Measurements from ENCODE around the gene AHCYL2. TPM values are rescaled to one million over a fixed set of nuclear protein-coding genes. Genes with fewer than 3 reads are reported as not detected.
"Not testable (repeated sequence)": the region's sequence is repeated elsewhere in the genome, so short reads cannot be mapped to it uniquely, and the experiment has no call there.

The AHCYL2 gene
- polyA plus RNA-seq, 12 donors, result 13.2 to 24.8 (median 16.1) TPM; not detected in 1

DNA sequence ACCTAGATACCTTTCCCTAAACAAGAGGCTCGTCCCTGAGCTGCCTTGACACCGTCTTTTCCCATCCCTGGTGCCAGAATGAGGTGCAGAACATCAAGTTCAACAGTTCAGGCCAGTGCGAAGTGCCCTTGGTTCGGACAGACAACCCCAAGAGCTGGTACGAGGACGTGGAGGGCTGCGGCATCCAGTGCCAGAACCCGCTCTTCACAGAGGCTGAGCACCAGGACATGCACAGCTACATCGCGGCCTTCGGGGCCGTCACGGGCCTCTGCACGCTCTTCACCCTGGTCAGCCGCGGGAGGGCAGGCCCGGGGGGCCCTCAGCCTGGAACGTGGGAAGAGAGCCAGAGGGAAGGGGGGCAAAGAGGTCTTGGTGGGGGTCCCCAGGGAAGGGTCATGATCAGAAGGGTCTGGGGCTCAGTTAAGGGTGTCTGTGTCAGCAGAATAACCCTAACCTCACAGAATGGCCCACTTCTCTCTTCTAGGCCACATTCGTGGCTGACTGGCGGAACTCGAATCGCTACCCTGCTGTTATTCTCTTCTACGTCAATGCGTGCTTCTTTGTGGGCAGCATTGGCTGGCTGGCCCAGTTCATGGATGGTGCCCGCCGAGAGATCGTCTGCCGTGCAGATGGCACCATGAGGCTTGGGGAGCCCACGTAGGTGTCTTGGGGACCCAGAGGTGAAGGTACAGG is 19.6 kb upstream of the AHCYL2 start:
- DNase-seq, result no peak

GRCh38 chr7:129205987-129206785 is 18.6 kb upstream of the AHCYL2 start:
- no peak for DNase-seq

DNA sequence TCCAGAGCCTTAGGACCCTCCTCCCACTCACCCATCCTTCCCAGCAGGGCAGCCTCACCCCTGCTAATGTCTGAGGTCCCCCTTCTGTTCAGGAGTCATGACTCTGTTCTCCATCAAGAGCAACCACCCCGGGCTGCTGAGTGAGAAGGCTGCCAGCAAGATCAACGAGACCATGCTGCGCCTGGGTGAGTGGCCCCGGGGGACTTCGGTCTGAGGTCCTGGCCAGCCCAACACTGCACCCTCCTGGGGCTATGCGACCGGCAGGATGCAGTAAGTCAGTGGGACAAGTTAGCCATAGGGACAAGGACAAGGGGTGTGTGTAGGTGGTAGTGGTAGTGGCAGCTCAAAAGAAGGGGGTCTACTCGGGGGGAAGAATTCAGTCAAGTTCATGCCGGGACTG is 16.2 kb upstream of the AHCYL2 start:
- no peak for DNase-seq

DNA sequence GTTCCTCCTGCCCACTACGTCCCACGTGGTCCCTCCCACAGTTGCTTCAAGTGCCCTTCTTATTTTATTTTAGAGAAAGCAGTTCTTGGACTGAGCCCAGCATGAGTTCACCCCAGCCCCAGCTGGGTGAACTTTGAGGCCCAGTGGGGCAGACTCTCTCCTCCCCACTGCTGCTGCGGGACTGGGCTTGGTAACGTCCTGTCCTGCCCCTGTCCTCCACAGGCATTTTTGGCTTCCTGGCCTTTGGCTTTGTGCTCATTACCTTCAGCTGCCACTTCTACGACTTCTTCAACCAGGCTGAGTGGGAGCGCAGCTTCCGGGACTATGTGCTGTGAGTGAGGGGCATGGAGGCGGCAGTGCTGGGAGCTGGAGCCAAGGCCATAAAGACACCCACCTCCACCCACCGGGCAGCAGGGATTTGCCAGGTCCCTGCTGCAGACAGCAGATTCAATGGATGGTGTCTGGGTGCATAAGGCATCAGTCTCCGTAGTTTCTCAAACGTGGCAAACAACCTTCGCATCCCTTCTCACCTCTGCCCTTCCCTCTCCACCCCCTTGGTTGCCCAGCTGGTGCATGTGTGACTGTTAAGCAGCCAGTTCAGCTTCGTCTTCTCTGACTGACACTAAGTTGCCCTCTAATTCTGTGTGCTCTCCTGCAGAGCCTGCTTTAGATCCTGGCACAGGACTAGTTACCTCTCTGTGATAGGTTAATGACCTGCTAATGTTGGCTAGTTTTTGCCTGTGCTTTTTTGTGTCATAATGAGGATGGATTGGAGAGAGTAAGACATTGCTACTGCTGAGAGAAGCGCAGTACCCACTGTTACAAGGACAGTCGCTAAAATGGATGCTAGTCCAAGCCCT is 15.5 kb upstream of the AHCYL2 start:
- DNase-seq, result no peak

DNA sequence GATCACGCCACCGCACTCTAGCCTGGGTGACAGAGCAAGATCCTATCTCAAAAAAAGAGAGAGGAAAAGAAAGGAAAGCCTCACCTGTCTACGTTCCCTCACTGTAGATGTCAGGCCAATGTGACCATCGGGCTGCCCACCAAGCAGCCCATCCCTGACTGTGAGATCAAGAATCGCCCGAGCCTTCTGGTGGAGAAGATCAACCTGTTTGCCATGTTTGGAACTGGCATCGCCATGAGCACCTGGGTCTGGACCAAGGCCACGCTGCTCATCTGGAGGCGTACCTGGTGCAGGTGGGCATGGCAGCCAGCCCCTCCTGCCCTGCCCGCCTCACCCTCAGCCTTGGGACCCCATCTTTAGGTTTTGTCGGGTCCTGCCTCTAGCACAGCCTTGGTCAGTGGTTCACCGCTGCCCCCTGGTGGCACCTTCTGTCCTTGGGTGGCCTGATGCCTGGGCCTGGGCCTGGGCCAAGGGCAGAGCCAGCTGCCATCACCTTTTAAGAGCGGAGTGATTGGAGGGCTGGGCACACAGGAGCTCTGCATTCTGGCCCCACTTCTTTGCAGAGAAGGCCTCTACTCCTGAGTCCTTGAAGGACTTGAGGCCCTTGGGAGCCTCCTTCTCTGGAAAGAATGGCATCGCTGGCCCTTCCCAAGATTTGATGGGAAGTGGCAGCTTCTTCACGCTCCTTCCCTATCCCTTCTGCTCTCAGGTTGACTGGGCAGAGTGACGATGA is 14.4 kb upstream of the AHCYL2 start:
- peak; percentile 70 for DNase-seq

GRCh38 chr7:129210989-129211312 is 13.9 kb upstream of the AHCYL2 start:
- no peak for DNase-seq

- no peak for DNase-seq
Measured at GRCh38 chr7:129212126-129212525, 12.7 kb upstream of the AHCYL2 start.

DNA sequence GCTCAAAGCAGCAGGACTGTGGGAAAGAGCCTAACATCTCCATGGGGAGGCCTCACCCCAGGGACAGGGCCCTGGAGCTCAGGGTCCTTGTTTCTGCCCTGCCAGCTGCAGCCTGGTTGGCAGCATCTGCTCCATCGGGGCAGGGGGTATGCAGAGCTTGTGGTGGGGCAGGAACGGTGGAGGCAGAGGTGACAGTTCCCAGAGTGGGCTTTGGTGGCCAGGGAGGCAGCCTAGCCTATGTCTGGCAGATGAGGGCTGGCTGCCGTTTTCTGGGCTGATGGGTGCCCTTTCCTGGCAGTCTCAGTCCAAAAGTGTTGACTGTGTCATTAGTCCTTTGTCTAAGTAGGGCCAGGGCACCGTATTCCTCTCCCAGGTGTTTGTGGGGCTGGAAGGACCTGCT is 12.2 kb upstream of the AHCYL2 start:
- no peak for DNase-seq

- peak; percentile 35 for DNase-seq
Measured at GRCh38 chr7:129213828-129214227, 11.0 kb upstream of the AHCYL2 start.

DNA sequence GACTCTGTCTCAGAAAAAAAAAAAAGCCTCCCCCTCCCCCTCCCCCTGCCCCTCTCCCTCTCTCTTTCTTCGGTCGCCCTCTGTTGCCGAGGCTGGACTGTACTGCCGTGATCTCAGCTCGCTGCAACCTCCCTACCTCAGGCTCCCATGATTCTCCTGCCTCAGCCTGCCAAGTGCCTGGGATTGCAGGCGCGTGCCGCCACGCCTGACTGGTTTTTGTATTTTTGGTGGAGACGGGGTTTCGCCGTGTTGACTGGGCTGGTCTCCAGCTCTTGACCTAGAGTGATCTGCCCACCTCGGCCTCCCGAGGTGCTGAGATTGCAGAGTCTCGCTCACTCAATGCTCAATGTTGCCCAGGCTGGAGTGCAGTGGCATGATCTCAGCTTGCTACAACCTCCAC is 9.1 kb upstream of the AHCYL2 start:
- DNase-seq, result not testable (repeated sequence)

- DNase-seq, result not testable (repeated sequence)
Measured at GRCh38 chr7:129216101-129216715, 8.6 kb upstream of the AHCYL2 start.

GRCh38 chr7:129216821-129217416 is 7.9 kb upstream of the AHCYL2 start:
- DNase-seq, result not testable (repeated sequence)

GRCh38 chr7:129218514-129219062 is 6.2 kb upstream of the AHCYL2 start:
- peak; percentile 89 for DNase-seq

- not testable (repeated sequence) for DNase-seq
Measured at GRCh38 chr7:129219166-129219565, 5.7 kb upstream of the AHCYL2 start.

DNA sequence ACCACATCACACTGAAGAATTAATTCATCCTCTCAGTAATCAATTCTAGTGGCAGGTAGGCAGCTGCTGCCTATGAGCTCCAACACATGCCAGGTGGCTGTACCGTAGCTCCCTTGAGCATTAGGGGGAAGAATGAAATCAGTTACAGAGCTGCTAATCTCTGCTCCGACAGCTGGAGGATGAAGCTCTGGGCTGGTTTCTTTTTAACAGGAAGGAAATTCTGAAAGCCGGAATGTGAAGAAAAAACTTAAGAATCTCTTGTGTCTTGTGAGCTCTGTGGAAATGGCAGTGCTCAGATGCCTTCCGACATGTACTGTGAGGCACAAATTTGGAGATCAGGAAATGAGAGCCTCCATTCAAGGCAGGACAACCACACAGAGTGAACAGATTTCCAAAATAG is 2.8 kb upstream of the AHCYL2 start:
- DNase-seq, result no peak

- no peak for DNase-seq
Measured at GRCh38 chr7:129225206-129225930, 538 bp downstream of the AHCYL2 start.

GRCh38 chr7:129225931-129226572 is 1.2 kb downstream of the AHCYL2 start:
- no peak for DNase-seq

DNA sequence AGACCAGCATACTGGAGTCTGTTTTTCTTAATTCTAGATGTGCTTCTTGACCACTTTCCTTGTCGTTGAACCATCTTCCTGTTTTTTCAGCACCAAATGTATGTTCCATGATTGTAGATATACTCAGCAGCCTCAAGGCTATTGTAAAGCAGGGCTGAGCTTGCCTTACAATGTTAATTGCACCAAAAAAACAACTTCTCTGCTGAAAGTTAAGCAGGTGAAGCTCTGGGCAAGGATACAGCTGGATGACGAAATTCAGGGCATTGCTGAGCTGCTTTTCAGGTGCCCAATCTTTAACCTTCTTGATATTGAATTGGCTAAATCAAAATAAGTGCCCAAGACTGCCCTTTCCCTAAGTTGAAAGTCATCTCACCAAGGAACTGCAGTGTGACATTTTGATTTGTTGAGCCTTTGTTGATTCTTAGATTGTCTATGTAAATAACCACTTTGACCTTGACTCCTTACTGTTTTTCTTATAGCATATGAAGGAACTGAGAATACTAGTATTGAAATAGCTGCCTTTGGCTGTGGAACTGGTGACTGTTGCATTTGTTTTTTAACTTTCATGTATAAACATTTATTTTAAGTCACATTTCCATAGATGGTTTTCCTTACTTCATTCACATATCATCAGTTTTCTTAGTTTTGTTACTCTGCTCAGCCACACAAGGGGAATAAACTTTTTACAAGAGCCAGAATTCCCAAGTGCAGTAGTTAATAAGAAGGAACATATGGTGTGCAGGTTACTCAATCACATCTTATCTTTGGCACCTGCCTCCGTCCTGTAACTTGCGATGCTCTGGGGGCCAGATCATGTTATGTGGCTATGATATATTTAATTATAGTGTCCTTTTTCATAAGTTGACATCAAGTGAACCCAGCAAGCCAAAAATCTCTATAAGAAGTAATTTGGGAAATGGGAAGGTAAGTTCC is 3.1 kb downstream of the AHCYL2 start:
- no peak for DNase-seq
